GM19238 (cell line): ENCODE measurements around the gene LHX1.

Source experiments
- DNase-seq: peaks from one replicate; pipeline ENCODE4 v3.0.0; 2011; ENCODE audit warnings: low spot score; ENCODE audit not compliant: insufficient read length

The LHX1 gene

DNA sequence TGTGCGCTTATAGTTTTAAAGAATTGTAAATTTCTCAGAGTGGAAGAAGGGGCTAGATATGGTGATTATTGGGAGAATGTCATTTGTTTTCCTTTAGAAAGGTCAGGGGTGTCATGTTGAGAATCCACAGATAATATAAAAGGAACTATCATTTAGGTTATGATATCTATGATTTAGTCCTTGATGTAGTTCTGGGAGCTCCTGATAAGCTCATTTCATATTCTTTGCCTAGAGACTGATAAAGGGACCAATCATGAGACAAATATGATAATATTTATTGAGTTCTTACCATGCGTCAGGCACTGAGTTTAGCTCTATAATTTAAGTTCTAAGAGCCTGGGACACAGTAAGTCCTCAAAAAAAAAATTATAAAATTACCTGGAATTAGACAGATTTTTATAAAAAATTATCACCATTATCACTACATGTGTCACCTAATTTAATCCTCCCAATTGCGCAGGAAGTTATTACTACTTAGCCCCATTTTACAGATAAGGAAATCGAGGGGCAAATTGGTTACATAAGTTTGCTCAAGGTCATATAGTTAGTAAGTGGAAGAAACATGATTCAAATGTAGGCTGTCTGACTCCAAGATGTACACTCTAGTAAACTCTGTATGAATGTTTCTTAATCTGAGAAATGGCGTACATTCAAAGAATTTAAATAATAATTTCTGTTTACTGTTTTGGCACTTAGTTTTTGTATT lies 14.0 kb downstream of the LHX1 start:
- DNase-seq, result no peak

DNA sequence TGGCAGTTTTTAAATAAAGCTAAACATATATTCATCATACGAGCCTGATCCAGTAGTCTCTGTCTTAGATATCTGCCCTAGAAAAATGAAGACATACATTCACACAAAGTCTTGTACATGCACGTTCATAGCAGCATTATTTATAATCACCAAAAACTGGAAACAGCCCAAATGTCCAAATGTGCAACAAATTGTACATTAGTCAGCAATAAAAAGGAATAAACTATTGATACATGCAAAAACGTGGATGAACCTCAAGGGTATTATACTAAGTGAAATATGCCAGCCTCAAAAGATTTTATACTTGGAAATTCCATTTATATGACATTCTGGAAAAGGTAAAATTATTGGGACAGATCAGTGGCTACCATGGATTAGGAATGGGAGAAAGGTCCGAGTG lies 34.2 kb downstream of the LHX1 start:
- no peak for DNase-seq

DNA sequence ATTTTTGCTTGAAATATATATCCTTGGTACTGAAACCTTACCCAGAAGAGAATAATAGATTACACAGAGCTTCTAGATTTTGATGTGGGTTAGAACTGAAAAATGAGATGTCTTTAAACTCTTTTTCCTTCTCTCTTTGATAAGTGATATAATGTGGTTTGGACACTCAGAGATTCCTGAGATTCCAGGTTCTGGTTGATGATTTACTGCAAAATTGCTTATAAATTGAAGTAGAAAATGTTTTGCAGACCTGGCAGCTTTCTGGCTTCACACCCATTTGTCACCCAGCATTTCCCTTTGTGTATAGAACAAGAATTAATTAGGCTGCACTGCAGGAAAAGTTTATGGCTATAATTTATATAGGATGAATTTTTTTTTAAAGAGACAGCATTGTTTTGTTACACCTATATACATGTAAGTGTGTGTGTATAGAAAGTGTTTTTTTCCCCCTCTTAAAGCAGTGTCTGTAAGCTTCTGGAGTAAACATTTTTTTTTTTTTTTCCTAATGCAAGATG lies 35.0 kb downstream of the LHX1 start:
- no peak for DNase-seq

DNA sequence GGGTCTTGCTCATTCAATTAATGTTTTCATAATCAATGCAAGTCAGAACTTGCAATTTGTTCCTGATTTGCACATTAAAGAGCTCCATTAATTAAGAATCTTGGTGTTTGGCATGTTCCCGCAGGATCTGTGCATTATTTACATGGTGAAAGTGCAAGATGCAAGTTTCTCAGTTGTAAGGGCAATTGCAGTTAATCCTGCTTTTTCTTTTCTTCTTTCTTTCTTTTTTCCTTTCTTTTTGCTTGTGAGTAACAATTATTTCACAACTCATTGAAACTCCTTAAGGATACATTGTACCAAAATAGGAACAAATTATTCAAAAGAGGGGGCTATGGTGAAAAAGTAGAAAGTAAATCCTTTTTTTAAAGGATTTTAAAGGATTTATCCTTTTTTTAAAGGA lies 35.6 kb downstream of the LHX1 start:
- DNase-seq, result no peak

DNA sequence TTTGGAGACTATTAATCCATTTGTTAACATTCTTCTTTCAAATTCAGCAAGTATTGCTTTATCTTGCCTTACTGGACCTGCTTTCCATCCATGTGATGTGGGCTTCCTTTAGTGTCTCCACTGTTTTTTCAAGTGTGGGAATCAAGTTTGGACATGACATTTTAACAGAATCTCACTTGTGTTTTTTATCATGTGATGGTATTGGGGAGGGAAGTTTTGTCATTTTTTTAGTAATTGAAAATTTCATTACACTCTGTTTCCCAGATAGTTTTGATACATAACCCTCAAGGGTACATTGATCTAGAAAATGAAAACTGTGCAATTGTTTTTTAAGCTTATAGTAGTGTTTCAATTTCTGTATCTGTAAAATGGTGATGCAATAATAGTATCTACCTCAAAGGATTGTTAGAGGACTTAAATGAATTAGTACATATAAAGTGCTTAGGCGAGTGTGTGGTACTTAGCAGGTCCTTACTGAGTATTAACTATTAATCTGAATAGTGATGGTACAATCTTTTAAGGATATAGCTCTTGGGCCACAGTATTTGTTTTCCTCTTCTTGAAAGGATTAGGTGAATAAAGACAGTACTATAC lies 38.7 kb downstream of the LHX1 start:
- no peak for DNase-seq

DNA sequence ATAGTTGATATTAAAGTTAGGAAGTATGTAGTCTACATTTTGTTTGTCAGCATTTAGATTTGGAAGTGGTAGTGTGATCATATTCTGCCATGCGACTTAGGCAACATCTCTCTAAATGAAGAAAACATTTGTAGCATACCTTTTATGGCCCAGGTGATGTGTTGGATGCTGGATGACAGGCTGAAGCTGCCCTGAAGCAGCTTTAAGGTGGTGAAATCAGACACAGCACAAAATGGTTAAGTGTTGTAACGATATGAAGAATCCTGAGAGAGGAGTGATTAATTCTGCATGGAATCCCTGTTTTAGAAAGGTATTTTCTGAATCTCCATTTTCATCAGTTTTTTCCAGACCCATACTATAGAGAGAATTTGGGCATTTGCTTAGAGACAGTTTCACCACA lies 39.8 kb downstream of the LHX1 start:
- no peak for DNase-seq

DNA sequence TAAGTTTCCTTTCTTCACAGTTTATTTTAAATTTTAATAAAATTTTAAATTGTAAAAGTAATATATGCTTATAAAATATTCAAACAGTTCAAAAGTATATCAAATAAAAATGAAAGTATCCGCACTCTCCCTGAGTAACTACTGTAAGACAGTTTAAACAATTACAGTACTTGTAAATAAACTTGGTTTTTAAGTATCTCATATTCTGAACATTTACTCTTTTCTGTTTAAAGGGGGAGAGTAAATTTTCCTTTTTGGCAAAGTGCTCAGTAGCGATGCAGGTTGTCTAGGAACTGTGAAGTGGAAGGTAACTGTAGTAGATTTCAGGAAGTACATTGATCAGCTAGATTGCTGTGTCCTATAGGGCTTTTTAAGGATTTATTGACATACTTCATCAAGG lies 40.3 kb downstream of the LHX1 start:
- DNase-seq, result no peak

DNA sequence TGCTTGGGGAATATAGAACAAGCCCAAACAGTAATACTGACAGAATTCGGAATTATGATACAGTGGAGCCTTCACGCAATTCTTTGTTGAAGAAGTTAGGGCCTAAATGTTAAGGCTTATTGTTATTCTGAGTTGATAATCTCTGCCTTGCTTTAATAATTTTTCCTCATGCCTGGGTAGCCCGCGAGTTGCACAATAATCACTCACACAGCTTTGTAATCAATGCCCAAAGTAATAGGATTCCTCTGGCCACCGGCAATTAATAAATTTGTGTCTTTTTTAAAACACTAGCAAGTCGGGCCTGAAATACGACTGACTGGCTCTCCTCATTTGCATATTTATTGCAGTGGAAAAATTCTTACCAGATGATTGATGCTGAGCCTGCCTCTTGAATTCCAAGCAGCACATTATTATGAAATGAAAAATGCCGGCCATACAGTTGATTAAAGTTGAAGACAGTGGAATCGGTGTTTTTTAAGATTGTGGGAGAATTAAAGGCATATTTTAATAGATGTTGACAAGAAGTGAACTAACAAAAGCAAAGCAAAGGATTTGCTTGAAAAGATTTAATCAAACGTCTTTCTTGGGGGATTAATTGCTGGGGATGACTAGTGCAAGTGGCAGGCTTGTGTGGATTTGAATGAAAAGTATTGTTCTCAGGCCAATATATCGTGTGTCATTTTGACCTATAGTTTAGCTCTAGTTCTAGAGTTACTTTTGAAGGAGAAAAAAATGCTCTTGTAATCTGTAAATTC lies 41.7 kb downstream of the LHX1 start:
- no peak for DNase-seq

DNA sequence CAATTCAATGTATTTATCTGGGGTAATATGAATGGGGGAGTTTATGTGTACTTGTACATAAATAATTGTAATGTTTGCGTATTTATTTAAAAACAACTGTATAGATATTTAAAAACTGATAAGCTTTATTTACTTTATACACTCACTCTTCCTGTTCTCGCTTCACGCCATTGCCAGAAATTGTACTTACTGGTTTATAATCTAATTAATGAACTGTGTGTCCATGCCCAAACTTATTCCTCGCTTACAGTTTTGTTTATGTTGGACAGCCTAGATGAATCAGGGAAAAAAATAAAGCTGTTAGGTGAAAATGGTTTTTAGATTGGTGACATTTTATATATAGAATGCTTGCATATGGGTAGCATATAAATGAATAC lies 42.3 kb downstream of the LHX1 start:
- DNase-seq, result no peak

DNA sequence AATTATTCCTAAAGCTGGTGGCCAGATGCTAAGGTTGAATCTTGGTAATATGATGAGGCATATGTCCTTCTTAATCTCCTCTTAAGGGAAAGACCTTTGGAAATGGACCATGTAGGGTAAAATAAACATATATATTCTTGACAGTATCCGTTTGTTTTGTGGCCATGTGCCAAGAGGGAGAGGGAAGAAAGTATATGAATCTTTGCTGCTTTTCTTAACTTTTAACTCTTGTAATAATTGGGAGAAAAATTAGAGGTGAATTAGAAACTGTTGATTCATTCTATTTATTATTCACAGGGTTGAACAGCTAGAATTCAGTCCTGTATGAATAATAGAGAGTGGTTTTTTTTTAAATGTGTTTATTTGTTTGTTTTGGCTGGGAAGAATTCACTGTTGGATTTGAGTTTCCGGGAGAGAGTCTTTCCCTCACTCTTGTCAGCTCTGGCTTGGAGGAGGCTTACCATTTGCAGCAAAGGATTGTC lies 43.0 kb downstream of the LHX1 start:
- no peak for DNase-seq

DNA sequence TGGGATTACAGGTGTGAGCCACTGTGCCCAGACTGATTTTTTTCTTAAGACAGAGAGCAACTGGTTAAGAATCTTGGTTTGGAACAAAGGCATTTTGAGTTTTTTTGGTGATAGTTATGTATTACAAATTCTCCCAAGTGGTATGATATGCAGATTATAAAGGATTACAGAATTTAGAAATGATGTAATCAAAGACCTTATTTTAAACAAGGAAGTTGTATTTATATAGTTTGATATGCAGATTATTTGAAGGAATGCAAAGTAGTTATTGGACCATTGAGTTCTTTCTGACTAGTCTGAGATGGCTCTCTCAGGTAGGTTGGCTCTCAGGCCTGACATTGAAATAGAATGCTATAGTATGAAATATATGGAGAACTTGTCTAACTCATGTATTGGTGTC lies 46.3 kb downstream of the LHX1 start:
- no peak for DNase-seq

DNA sequence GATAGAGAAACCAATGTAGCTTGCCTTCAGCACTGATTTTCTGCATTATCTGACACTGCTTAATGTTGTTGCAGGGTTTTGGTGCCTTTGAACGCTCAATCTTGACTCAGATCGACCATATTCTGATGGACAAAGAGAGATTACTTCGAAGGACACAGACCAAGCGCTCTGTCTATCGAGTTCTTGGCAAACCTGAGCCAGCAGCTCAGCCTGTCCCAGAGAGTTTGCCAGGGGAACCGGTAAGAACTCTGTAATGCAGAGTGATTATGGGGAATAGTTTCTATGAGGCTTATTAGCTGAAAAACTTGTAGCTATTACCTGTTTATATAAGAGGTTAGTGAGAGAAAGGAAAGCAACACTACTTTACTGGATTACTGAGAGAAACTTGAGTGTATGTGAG lies 51.9 kb downstream of the LHX1 start:
- no peak for DNase-seq

DNA sequence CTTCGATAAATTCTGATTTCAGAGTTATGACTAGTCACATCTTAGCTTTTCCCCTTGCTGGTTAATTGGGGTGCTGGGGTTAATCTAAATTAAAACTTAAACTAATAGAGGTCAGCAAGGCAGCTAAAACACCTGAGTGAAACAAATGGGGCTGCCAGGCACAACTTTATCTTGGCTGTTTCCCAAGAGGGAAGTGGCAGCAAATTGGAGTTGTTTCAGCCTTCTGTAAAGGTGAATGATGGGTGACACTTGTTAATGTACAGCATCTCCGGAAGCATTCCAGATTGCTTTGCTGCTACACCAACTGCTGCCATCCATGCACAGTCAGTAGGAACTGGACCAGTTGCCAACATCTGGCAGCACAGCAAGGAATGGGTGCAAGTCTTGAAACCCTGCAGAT lies 55.4 kb downstream of the LHX1 start:
- DNase-seq, result no peak

DNA sequence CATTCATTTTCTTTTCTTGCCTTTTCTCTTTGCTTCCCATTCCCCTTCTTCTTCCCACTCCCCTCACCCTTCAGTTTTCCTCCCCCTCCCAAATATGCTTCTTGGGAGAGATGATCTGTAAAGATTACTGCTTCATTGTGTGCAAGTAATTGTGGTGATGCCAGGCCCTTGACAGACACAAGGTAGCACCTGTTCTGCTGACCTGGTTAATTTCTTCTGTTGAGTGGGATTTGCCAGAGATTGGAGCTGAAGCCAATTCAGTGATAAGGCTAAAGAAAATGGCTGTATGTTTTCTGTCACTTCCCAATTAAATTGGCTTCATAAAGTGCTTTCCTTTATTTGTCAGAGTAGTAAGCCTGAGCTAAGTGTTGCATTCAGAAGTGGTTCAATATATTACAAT lies 56.0 kb downstream of the LHX1 start:
- DNase-seq, result no peak
